ENCODE data around the gene CPA4.
A peak's percentile ranks its signal among the peaks of the same experiment; 100 is the strongest.

CPA4 gene

GRCh38 chr7:130275826-130276297 lies 17.1 kb upstream of the CPA4 start:
- no peak for DNase-seq

DNA sequence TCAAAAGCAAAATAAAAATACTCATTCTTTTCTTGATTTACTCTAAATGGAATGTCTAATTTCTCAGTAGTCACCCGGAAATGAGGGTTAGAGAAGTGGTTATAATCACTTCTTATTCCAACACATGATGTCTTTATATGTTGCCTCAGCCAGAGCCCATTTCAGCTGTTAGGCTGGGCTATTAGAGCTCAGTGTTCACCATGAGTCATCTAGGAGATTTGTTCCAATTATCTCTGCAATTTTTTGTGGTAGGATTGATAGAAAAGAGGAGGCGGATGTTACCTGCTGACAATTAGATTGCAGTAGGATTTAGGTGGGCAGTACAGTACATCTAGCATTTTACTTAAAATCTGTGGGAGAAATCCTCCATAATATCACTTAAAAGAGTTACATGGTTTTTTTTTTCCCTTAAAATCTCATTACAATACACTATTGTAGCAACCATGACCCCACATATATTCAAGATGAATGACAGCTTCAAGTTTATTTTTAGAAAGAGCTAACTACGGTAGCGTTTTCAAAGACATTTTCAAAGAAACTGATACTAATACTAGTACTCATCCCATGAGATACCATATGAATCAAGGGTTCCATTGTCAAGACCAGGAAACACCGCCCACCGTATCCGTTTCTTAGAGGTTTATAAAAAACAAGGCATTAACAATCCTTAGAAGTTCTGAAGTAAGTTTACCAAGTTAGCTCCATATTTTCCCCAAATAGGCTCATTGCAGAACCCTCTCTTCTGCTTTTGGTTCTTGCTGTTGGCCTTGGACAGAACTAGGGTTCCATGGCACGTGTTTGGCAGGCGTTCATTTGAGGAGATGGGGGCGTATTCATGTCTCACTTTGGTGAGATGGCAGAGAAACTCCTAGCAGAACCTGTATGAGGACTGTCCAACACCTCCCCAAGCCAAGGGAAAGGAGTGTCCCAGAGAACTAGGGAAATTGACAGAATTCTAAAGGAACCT lies 15.9 kb upstream of the CPA4 start:
- DNase-seq, result peak; percentile 21

DNA sequence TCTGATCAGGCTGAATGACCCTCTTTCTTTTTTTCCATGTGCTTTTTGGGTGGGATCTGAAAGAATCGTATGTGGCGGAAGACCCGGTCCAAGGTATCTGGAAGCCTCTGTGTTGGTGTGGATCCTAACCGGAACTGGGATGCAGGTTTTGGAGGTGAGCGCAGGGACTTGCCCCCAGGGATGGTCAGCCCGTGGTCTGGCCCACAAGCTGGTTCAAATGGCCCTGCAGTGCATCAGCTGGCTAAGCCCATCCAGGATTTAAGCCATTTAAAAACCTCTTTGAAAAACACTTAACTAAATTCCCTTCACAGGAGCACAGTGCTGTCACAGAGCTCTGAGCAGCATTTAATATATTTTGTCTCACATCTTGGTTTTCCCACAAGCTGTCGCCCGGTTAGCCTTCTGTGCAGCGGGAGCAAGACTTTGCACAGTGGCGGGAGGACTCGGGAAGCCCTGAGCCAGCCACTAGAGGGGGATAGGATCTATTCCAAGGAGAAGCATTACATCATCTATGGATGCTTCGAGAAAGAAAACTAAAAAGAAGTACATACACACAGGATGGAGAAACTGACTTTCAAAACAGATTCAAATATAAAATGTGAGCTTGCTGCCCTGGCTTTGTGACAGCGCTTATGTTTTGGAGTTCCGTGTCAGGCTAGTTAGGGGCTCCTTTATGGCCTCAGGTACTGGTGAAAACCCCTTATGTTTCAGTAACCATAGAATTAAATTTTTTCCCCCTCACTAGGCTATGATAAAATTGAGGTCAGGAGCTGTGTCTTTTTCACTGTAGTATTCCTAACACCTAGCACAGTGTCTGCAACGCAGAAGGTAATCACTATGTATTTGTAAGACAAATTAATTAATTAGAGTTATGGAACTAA lies 15.0 kb upstream of the CPA4 start:
- DNase-seq, result no peak

DNA sequence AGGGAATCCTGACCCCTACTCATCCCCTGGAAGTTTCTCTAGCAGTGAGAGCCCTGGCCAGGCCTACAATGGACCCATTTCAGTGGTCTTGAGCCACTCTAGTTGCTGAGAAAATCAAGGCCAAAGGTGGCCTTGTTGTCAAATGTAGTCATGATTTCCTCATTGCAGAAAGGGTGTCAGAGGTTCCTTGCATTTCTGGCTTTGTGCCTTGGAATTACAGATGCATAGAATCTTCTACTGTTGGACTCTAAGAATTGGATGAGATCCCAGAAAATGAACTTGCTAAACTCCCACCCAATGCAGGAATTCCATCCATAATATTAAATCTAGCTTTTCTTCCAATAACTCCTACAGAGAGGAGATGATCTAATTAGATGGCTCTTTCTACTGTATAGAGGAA lies 14.1 kb upstream of the CPA4 start:
- DNase-seq, result no peak

- no peak for DNase-seq
These were observed 13.7 kb upstream of the CPA4 start for GRCh38 chr7:130279286-130279685.

DNA sequence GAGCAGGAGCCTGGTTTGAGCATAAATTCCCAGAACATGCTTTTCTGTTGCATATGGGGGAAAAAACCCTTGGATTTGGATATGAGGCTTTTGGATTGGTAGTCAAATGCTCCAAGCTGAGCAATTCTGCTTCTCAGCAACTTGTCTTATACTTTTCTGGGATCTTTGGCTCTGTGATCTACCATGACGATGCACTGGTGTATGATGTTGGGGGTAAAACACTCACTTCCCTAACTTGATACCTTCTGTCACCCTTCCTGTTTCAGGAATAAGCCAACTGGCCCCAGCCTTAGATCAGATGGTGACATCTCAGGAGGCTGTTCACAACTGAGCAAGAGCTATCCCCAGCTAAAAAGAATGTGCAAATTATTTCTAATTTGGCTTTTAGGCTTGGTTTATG lies 13.1 kb upstream of the CPA4 start:
- DNase-seq, result no peak

DNA sequence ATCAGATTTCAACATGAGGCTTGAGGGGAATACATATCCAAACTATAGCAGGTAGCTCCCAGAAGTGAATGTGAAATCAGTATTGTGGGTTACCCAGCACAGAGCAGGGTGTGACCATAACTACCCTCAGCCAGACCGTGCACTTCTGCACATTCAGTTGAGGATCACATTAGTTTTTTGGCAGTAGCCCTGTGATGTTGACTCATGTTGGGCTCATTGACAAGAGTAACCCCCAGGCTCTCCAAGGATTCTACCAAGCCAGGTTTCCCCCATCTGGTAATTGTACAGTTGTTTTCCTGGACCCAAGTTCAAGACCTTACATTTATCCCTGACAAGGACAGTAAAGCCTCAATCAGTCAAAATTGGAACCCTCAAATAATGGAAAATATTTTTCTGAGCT lies 11.7 kb upstream of the CPA4 start:
- no peak for DNase-seq

- DNase-seq, result no peak
These were observed 6.1 kb upstream of the CPA4 start for GRCh38 chr7:130286881-130287280.

DNA sequence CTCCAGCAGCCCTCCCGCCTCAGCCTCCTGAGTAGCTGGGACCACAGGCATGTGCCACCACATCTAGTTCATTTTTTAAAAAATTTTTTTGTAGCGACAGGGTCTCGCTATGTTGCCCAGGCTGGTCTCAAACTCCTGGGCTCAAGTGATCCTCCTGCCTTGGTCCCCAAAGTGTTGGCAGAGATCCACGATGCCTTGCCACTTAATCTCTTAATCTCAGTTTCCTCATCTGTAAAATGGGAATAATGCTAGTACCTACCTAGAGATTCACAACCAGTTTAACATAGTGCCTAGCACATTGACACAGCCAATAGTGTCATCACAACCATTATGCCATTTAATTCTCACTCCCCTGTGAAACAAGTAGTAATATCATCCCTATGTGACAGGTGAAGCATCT lies 4.8 kb upstream of the CPA4 start:
- DNase-seq, result no peak

DNA sequence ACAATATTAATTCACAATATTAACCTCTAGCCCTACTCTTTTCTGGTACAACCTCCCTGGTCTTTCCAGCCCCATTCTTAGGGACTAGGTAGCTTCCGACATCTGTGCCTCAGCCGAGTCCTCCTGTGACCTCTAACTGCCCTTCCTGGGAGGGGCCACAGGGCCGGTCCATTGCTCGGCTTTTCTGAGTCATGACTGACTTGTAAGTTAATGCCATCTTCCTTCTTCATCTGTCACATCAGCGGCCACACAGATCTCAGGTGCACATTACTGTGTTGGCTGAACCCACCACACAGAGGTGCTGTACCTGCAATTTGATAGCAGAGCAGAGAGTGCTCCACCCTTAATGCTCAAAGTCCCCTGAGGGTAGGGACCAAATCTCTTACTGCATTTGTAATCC lies 4.1 kb upstream of the CPA4 start:
- DNase-seq, result no peak

- no peak for DNase-seq
These were observed 3.5 kb upstream of the CPA4 start for GRCh38 chr7:130289478-130289877.

- no peak for DNase-seq
These were observed 2.2 kb upstream of the CPA4 start for GRCh38 chr7:130290745-130291144.

- no peak for DNase-seq
These were observed 560 bp downstream of the CPA4 start for GRCh38 chr7:130293521-130293920.

DNA sequence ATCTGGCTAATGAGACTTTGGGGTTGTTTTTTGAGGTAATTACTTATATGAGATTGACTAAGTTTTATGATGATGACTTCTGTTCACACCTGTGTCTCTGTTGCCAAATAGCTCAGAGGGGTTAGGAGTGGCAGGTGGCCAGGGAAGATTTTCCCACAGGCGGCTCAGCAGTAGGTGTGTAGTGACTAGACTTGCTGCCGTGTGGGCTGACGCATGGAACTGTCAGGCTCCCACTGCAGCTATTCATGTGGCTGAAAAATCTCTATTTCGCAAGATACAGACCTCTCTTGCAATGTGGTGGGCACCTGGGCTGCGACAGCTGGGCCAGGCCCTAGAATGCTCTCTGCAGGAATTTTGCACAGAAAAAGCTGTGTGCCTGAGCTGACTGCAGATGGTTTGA lies 1.4 kb downstream of the CPA4 start:
- DNase-seq, result no peak

GRCh38 chr7:130296221-130296951 lies 3.4 kb downstream of the CPA4 start:
- no peak for DNase-seq

GRCh38 chr7:130297628-130298543 lies 4.9 kb downstream of the CPA4 start:
- no peak for DNase-seq

DNA sequence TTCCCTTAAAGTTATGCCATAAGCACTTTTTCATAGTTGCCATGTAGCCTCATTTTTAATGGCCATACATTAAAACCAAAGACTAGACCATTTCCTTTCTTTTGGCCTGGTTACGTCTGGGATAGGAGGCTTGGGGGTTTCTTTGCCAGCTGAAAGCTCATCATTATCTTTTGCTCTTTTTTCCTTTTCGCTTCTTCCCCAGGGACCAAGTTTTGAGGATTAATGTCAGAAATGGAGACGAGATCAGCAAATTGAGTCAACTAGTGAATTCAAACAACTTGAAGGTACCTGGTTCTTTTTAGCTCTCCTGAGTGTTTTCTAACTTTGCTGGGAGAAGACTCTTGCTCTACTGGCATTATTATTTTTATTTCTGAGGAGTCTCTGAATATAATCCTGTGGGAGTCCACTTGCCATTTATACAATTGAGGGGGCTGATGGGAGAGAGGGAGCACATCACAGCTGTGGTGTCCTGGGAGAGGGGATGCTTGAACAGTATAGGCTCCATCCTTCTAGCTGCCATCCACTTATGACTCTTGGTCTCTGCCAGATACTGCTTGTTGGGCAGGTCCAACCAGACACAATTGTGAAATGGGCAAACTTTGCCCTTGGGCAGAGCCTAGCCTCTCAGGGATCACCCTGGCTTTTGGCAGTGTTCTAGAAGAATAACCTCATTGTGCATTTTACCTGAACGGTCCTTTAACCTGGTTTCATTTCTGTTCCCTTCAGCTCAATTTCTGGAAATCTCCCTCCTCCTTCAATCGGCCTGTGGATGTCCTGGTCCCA lies 5.8 kb downstream of the CPA4 start:
- DNase-seq, result no peak

- DNase-seq, result no peak
These were observed 6.9 kb downstream of the CPA4 start for GRCh38 chr7:130299866-130300265.

- no peak for DNase-seq
These were observed 8.6 kb downstream of the CPA4 start for GRCh38 chr7:130301501-130302020.

- no peak for DNase-seq
These were observed 9.7 kb downstream of the CPA4 start for GRCh38 chr7:130302649-130303048.

DNA sequence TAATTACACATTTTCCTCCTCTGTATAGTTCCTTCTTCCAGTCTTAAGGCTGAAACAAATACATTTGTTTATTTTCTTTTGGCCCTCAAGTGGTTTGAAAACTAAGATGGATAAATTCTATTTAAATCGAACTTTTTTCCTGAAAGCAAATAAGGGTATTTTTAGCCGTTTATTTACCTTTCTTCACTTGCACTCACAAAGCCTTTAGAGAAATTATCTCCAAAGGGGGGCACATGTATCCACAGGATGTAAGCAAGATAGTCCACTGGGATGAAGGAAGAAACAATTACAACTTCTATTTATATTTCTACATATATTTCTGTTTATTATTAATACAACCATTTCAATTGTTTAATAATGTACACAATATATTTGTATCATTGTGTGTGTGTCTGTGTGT lies 10.2 kb downstream of the CPA4 start:
- DNase-seq, result no peak

All from stimulated activated naive CD4-positive, alpha-beta T cell treated with Interleukin-2 at 50 U/mL for 16 hours (primary cell).